Lung (tissue), 12 donors: ENCODE measurements around the gene C17orf50. TPM values are rescaled to one million over a fixed set of nuclear protein-coding genes. Genes with fewer than 3 reads are reported as not detected.

ENCODE experiments used
- ATAC-seq: fragments of 200-7000 bp; cut with Tn5 transposase; one replicate; pipeline ENCODE4 v1.9.1; 2020; ENCODE audit warnings: moderate number of reproducible peaks; ENCODE audit not compliant: insufficient read depth, low FRiP score
- DNase-seq, 3 donors: peaks; one replicate each; pipeline ENCODE4 v3.0.0-alpha.2; 2013 to 2017
- H3K27ac ChIP-seq, 2 donors: one replicate each; pipeline ENCODE4 v1.5.1; 2013; ENCODE audit warnings: mild to moderate bottlenecking in 2 of 2, moderate library complexity in 2 of 2, control low read depth in 1 of 2, inconsistent platforms in 1 of 2, low read depth in 1 of 2, low read length in 1 of 2
- H3K27me3 ChIP-seq, 3 donors: one replicate each; pipeline ENCODE4 v1.5.1; 2013; ENCODE audit warnings: low read length in 2 of 3; ENCODE audit not compliant: control insufficient read depth in 3 of 3, insufficient read depth in 3 of 3
- H3K36me3 ChIP-seq, 4 donors: one replicate each; pipeline ENCODE4 v1.5.1; 2013; ENCODE audit warnings: low read length in 4 of 4, mild to moderate bottlenecking in 1 of 4, moderate library complexity in 1 of 4; ENCODE audit not compliant: control insufficient read depth in 4 of 4, insufficient read depth in 4 of 4
- H3K4me1 ChIP-seq, 5 donors: one replicate each; pipeline ENCODE4 v1.5.1; 2013; ENCODE audit warnings: low read length in 5 of 5, mild to moderate bottlenecking in 2 of 5, moderate library complexity in 1 of 5; ENCODE audit not compliant: control insufficient read depth in 5 of 5, insufficient read depth in 5 of 5
- H3K4me3 ChIP-seq: one replicate; pipeline ENCODE4 v1.5.1; 2013; ENCODE audit warnings: mild to moderate bottlenecking, control low read depth, moderate library complexity
- H3K9ac ChIP-seq, 2 donors: one replicate each; pipeline ENCODE4 v1.5.1; 2013; ENCODE audit warnings: low read length in 2 of 2, control low read depth in 1 of 2; ENCODE audit not compliant: insufficient read depth in 1 of 2
- H3K9me3 ChIP-seq, 4 donors: one replicate each; pipeline ENCODE4 v1.5.1; 2013; ENCODE audit warnings: low read length in 3 of 4, mild to moderate bottlenecking in 1 of 4, moderate library complexity in 1 of 4; ENCODE audit not compliant: control insufficient read depth in 4 of 4, insufficient read depth in 3 of 4
- WGBS, 2 donors: extraction: QIAGEN DNeasy Blood & Tissue Kit; methylation state at CpG; one replicate each; pipeline ENCODE4 v1.1.7; 2013; 5-methylcytosine and 5-hydroxymethylcytosine counted together
- polyA plus RNA-seq, 2 donors: library from polyadenylated mRNA; stranded (reverse); fragments of 200-250 nt; gene quantifications; one replicate each; pipeline ENCODE4 v1.2.1, GENCODE V29; 2013
- total RNA-seq, 2 donors: library from RNA; depleted of rRNA in 1 of 2; stranded (reverse); fragments of >200 nt in 1 of 2; gene quantifications; one replicate each; pipeline ENCODE4 v1.2.1, GENCODE V29; 2014 to 2021
- TF ChIP-seq, protein P1 (sequence below): IDR thresholded peaks from 2 replicates; pipeline ENCODE4 v1.5.1; 2012; ENCODE audit warnings: mild to moderate bottlenecking; ENCODE audit errors: control extremely low read depth, extremely low read depth
- donor health status: control.
- donor health status: control.
- donor health status: Bipolar disorder and iron deficiency.
- donor health status: healthy.
- donor health status: DM: yes; HTN: yes; CAD: no.

Gene C17orf50
- total and polyA plus RNA-seq, 4 donors = 0.18 to 0.40 (median 0.26) TPM; not detected in 1

DNA sequence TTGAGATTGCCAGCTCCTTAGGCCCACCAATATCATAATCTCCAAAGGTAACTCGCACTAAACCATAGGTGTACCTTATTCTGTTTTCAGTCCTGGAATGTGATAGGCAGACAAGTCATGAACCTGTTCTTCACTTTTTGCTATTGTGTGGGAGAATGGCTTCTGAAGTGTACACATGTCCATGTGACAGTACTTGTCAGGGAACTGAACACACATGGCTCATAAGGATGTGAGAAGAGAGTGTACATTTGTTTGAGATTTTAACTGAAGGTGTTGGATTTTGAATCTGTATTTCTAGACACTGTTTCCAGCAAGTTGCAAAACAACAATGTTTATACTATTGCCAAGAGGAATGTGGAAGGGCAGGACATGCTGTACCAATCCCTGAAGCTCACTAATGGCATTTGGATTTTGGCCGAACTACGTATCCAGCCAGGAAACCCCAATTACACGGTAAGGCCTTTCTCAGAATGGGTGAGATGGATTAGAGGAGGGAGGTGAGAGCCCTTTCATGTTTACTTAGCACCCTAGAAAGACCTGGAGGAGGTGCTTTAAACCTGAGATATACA is 43.7 kb upstream of the C17orf50 start:
- 41 to 70% methylated on average over 4 of the region's 4 CpGs for WGBS, 2 donors
- ATAC-seq = no peak

DNA sequence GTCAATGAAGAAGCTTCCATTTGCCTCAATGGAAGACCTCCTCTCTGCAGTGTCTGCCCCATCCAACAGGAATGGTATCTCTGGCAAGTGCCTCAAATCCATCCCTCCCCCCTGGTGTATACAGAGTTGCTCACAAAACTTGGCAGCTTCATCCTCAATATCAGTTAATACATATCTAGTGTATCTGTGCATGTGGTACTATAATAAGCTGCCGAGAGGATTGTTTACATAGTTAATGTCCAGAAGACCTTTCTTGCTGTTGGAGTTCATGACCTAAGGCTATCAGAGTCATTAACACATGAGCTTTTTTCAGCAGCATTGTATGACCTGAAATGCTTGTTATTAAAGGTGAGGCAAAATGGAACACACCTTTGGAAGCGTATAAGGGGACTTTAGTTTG is 43.2 kb upstream of the C17orf50 start:
- TF ChIP-seq, protein P1, sequence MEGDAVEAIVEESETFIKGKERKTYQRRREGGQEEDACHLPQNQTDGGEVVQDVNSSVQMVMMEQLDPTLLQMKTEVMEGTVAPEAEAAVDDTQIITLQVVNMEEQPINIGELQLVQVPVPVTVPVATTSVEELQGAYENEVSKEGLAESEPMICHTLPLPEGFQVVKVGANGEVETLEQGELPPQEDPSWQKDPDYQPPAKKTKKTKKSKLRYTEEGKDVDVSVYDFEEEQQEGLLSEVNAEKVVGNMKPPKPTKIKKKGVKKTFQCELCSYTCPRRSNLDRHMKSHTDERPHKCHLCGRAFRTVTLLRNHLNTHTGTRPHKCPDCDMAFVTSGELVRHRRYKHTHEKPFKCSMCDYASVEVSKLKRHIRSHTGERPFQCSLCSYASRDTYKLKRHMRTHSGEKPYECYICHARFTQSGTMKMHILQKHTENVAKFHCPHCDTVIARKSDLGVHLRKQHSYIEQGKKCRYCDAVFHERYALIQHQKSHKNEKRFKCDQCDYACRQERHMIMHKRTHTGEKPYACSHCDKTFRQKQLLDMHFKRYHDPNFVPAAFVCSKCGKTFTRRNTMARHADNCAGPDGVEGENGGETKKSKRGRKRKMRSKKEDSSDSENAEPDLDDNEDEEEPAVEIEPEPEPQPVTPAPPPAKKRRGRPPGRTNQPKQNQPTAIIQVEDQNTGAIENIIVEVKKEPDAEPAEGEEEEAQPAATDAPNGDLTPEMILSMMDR = no peak
- H3K9me3 ChIP-seq = no peaks in the 10 kb centered on the region
- 56 to 70% methylated on average over 2 of the region's 2 CpGs for WGBS, 2 donors
- no peak overlapping the region for H3K4me3 ChIP-seq
- no peaks in the 10 kb centered on the region for H3K27me3 ChIP-seq
- H3K9ac ChIP-seq = no peak overlapping the region
- ATAC-seq = no peak
- H3K4me1 ChIP-seq = peaks cover 4 to 30% (median 13%) of the 10 kb centered on the region in 5 donors
- peaks cover 4 to 21% (median 16%) of the 10 kb centered on the region in 4 donors for H3K36me3 ChIP-seq
- H3K27ac ChIP-seq = peak overlapping the region; percentile 39 to 86
- DNase-seq = peak in 2 of 3 donors; percentile 50 to 54

More for the DNA sequence above, 43.7 kb upstream of the C17orf50 start:
- Histone ChIP-seq H3K27ac (peak overlapping the region; percentile 21 to 86), H3K9me3 (no peaks in the 10 kb centered on the region), H3K9ac (no peak overlapping the region), H3K36me3 (peaks cover 4 to 21% (median 16%) of the 10 kb centered on the region in 4 donors), H3K4me3 (no peak overlapping the region), H3K4me1 (peaks cover 6 to 34% (median 13%) of the 10 kb centered on the region in 5 donors), H3K27me3 (no peaks in the 10 kb centered on the region)
- TF ChIP-seq, protein P1 = no peak
- DNase-seq = peak in 2 of 3 donors; percentile 49 to 69

DNA sequence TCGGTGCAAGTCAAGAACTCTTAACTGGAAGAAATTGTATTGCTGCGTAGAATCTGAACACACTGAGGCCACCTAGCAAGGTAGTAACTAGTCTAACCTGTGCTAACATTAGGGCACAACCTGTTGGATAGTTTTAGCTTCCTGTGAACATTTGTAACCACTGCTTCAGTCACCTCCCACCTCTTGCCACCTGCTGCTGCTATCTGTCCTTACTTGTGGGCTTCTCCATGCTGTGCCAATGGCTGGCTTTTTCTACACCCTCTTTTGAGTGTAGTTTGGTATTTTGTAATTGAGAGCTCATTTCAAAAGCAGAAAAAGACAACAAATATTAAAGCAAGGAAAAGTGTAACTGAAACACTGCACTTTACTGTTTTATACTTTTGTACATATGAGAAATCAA is 37.0 kb upstream of the C17orf50 start:
- Histone ChIP-seq H3K36me3 (peaks cover 21 to 41% (median 29%) of the 10 kb centered on the region in 4 donors), H3K4me3 (no peak overlapping the region), H3K9me3 (no peaks in the 10 kb centered on the region), H3K27ac (no peak overlapping the region), H3K4me1 (peaks cover 0 to 18% (median 13%) of the 10 kb centered on the region in 5 donors), H3K27me3 (no peaks in the 10 kb centered on the region), H3K9ac (no peak overlapping the region)
- ATAC-seq (no peak), DNase-seq (no peak)
- 98 to 99% methylated on average over 2 of the region's 2 CpGs for WGBS, 2 donors
- TF ChIP-seq, protein P1 = no peak
